Right hindlimb (tissue), 1 donor: Measurements from ENCODE around the gene DNAI2.

Experiments used
- DNase-seq: peaks from one replicate; pipeline ENCODE4 v3.0.0-alpha.2; 2018

The DNAI2 gene, protein sequence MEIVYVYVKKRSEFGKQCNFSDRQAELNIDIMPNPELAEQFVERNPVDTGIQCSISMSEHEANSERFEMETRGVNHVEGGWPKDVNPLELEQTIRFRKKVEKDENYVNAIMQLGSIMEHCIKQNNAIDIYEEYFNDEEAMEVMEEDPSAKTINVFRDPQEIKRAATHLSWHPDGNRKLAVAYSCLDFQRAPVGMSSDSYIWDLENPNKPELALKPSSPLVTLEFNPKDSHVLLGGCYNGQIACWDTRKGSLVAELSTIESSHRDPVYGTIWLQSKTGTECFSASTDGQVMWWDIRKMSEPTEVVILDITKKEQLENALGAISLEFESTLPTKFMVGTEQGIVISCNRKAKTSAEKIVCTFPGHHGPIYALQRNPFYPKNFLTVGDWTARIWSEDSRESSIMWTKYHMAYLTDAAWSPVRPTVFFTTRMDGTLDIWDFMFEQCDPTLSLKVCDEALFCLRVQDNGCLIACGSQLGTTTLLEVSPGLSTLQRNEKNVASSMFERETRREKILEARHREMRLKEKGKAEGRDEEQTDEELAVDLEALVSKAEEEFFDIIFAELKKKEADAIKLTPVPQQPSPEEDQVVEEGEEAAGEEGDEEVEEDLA

DNA sequence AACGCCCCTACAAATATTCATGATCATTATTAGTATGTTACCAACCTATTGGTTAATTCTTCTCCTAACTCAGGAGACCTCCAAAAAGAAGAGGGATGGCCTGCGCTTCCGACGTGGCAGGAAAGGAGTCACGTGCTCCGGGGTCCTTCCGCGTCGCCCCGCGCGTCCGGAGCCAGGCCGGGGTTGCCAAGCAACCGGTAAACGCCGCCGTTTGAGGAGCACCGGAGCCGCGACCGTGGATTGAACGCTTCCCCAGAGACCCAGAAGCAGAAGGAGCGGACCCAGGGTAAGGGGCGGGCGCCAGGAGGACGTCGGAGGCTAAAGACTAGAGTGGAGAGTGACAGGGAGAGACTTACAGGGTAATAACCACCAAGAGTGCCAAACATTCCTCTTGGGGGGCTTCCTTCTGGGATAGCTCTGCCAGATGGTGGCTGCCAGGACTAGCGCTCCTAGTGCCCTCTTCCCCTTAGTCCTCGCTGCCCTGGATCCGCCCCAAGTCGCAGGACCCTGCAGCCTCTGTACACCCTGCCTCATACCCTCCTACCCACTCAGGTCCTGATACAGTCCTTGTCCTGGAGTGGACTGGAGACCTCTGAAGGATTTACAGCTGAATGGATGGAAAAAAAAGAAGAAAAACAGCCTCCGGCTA, at the start of gene DNAI2:
TSS of gene DNAI2 (plus strand) at position 175 of the 649 bp plus-strand sequence. CDS start 7,584 bp downstream, outside the sequence.
- DNase-seq, result peak; percentile 72

DNA sequence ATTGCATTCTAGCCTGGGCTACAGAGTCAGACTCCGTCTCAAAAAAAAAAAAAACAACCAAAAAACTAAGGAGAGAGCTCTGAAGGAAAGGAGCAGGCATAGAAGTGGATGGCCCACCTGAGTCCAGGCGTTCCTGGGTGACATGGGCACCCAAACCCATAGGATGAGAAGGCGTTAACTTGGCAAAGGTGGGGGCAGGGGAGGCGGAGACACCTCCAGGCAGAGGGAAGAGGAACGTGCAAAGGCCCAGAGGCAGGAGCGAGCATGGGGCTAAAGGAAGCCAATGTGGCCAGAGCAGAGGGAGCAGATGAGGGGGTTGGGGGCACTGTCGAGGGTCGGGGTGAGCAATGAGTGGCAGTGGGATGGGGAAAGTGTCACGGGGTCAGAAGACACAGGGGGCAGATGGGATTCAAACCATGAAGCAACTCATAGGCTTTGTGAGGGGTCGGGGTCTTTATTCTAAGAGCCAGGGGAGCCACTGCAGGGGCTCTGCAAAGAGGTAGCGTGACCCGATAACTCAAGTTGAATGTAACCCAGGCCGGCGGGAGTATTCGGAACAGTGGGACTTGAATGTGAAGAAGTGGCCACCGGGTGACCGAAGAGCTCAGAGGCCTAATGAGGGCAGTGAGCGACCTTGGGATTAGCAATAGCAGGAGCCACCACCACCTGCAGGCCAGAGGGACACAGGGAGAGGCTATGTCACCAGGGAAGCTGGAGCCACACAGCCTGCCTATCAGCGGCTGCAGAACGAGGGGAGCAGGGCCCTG, 48.9 kb upstream of the DNAI2 start:
- DNase-seq, result no peak

DNA sequence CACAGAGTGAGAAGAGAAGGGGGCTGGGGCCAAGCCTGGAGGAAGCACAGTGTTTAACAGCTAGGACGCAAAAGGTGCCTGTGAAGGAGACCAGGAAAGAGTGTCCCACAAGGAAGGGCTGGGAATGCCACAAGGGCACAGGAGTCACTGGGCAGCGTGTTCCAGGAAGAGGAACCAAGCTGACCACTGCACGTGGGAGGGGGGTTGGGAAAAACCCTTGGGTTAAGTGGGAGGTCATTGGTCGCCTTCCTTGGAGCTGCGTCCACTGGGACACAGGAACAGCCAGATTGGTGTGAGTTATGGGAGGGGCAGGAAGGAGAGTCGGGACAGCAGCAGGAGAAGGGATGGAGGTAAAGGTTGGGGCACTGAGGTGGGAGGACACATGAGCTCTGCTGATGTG, 47.8 kb upstream of the DNAI2 start:
- no peak for DNase-seq

- DNase-seq, result no peak
Measured at GRCh38 chr17:74227271-74228080, 46.6 kb upstream of the DNAI2 start.

DNA sequence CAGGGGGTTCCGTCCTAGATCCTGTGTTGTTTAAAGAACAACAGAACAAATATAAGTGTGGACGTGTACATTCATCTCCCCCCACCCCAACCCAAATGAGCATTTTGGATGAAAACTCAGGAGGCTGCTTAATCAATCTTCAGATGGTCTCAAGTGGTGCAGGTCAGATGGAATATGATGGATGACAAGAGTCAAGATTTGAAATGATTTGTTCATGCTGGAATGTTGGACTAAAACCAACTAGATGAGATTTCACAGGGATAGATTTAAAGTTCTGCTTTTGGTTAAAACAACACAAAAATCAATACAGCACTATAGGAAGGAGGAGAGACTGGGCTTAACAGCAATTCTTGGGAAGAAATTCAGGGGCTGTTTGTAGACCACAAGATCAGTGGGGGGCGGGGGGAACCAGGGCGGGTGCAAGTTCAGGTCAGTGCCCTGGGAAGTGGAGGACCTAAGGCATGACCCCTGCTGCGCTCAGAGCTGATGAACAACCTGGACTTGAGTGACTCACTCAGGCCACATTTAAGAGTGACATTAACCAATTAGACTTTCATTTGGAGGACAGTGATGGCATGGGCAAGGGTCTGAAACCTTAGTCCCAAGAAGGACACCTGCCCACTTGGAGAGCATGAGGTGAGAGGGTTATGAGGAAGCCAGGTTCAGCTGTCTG, 45.6 kb upstream of the DNAI2 start:
- no peak for DNase-seq

GRCh38 chr17:74230896-74231295, 43.1 kb upstream of the DNAI2 start:
- no peak for DNase-seq

- no peak for DNase-seq
Measured at GRCh38 chr17:74231928-74232907, 41.8 kb upstream of the DNAI2 start.

GRCh38 chr17:74233937-74234336, 40.1 kb upstream of the DNAI2 start:
- DNase-seq, result no peak

GRCh38 chr17:74234486-74234885, 39.5 kb upstream of the DNAI2 start:
- DNase-seq, result no peak

- peak; percentile 42 for DNase-seq
Measured at GRCh38 chr17:74235040-74235581, 38.9 kb upstream of the DNAI2 start.

GRCh38 chr17:74235911-74236371, 38.1 kb upstream of the DNAI2 start:
- DNase-seq, result peak; percentile 65

DNA sequence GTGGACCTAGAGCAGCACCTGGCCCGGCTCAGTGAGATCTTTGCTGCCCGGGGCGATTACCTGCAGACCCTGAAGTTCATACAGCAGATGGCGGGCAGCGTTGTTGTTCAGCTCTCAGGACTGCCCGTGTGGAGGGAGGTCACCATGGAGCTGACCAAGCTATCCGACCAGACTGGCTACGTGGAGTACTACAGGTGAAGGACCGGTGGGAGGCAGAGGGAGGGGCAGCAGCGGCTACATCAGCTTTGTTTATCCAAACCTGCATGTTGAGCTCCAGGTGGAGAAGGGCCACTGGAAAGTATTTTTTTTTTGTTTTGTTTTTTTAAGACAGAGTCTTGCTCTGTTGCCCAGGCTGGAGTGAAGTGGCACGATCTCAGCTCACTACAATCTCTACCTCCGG, 36.7 kb upstream of the DNAI2 start:
- no peak for DNase-seq

GRCh38 chr17:74239172-74239571, 34.9 kb upstream of the DNAI2 start:
- DNase-seq, result peak; percentile 57

DNA sequence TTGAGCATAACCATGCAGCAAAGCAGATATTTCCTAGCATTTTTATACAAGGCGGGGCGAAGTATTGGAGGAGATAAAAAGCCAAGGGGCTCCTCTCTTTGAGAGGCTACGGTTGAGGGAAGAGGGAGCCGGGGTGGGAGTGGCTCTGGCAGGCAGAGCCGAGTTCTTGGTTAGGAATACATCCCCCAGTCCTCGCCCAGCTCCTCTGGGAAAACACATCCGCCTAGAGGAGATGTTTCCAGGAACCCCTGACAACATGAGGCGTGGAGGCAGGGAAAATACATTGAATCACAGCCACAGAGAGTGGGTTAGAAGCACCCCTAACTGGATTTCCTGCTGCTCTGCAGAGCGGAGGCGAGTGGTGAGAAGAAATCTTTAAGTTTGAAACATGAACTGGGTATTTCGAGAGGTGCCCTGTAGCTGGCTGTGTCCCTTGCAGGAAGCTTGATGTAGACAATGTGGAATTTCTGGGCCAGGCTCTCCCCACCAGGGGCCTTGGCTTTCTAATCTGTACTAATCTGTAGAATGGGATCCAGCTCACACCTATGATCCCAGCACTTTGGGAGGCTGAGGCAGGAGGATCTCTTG, 33.3 kb upstream of the DNAI2 start:
- peak; percentile 94 for DNase-seq

GRCh38 chr17:74241431-74241830, 32.6 kb upstream of the DNAI2 start:
- no peak for DNase-seq

GRCh38 chr17:74241847-74242246, 32.2 kb upstream of the DNAI2 start:
- DNase-seq, result no peak

GRCh38 chr17:74243013-74243755, 30.9 kb upstream of the DNAI2 start:
- DNase-seq, result no peak

- no peak for DNase-seq
Measured at GRCh38 chr17:74244128-74244527, 29.9 kb upstream of the DNAI2 start.

- DNase-seq, result no peak
Measured at GRCh38 chr17:74244548-74244947, 29.5 kb upstream of the DNAI2 start.
